GM12878 (cell line): ENCODE measurements around the gene NIP7. TPM values are rescaled to one million over a fixed set of nuclear protein-coding genes. Genes with fewer than 3 reads are reported as not detected.
A peak's percentile ranks its signal among the peaks of the same experiment; 100 is the strongest.

Experiments used
- ATF3 ChIP-seq: IDR thresholded peaks from 2 replicates; pipeline ENCODE4 v1.6.1; 2011; ENCODE audit warnings: low read depth, mild to moderate bottlenecking, low read length, moderate library complexity, borderline replicate concordance; ENCODE audit errors: extremely low read depth
- BCLAF1 ChIP-seq: fragments of 450-650 bp; IDR thresholded peaks from 2 replicates; pipeline ENCODE4 v1.6.1; 2017; ENCODE audit warnings: antibody characterized with exemption, mild to moderate bottlenecking, moderate library complexity
- BMI1 ChIP-seq: fragments of 450-650 bp; IDR thresholded peaks from 2 replicates; pipeline ENCODE4 v1.6.1; 2016; ENCODE audit warnings: mild to moderate bottlenecking, moderate library complexity, borderline replicate concordance
- CHD1 ChIP-seq: IDR thresholded peaks from 2 replicates; pipeline ENCODE4 v1.6.1; 2012; ENCODE audit warnings: low read depth, low read length, improper control_type of control experiment
- CTCF ChIP-seq, 3 experiments: IDR thresholded peaks in 2 of 3; conservative IDR thresholded peaks in 1 of 3; 2 replicates each; pipeline ENCODE4 v1.5.1; 2011; ENCODE audit warnings: low read depth in 3 of 3, low read length in 3 of 3, mild to moderate bottlenecking in 3 of 3, control low read depth in 2 of 3, moderate library complexity in 2 of 3, inconsistent platforms in 1 of 3, mixed read lengths in 1 of 3; ENCODE audit not compliant: control insufficient read depth in 2 of 3, insufficient read depth in 1 of 3; ENCODE audit errors: extremely low read depth in 1 of 3
- EGR1 ChIP-seq, 2 experiments: IDR thresholded peaks; 1 replicate in 1 of 2; 2 replicates in 1 of 2; pipeline ENCODE4 v1.6.1; 2011 to 2012; ENCODE audit warnings: low read depth in 2 of 2, low read length in 2 of 2, borderline replicate concordance in 1 of 2, mild to moderate bottlenecking in 1 of 2, moderate library complexity in 1 of 2
- EZH2 ChIP-seq: IDR thresholded peaks from 2 replicates; pipeline ENCODE4 v1.6.1; 2012; ENCODE audit warnings: low read depth, mild to moderate bottlenecking, control low read depth, inconsistent platforms, low read length, borderline replicate concordance; ENCODE audit not compliant: control insufficient read depth
- FOXK2 ChIP-seq: fragments of 450-650 bp; IDR thresholded peaks from 2 replicates; pipeline ENCODE4 v1.6.1; 2017; ENCODE audit warnings: mild to moderate bottlenecking, moderate library complexity
- FOXM1 ChIP-seq: IDR thresholded peaks from 2 replicates; pipeline ENCODE4 v1.6.1; 2012; ENCODE audit warnings: low read depth, mild to moderate bottlenecking, inconsistent platforms, low read length, moderate library complexity
- KAT2A ChIP-seq: conservative IDR thresholded peaks from 2 replicates; pipeline ENCODE4 v1.6.1; 2011; ENCODE audit warnings: low read depth, low read length; ENCODE audit not compliant: control insufficient read depth
- KDM1A ChIP-seq: fragments of 200-600 bp; sonication (generic); IDR thresholded peaks from 2 replicates; pipeline ENCODE4 v1.6.1; 2016; ENCODE audit warnings: borderline replicate concordance
- MXI1 ChIP-seq: fragments of 150-350 bp; IDR thresholded peaks from 2 replicates; pipeline ENCODE4 v1.6.1; 2011; ENCODE audit warnings: low read depth, mild to moderate bottlenecking, inconsistent platforms, low read length, improper control_type of control experiment
- NR2C2 ChIP-seq: IDR thresholded peaks from 2 replicates; pipeline ENCODE4 v1.6.1; 2011; ENCODE audit warnings: borderline replicate concordance, low read depth; ENCODE audit not compliant: control insufficient read depth, insufficient read length
- POU2F2 ChIP-seq: IDR thresholded peaks from 3 replicates; pipeline ENCODE4 v1.6.1; 2011; ENCODE audit warnings: low read depth, mild to moderate bottlenecking, low read length, borderline replicate concordance
- SIN3A ChIP-seq: IDR thresholded peaks from 2 replicates; pipeline ENCODE4 v1.6.1; 2012; ENCODE audit warnings: low read depth, low read length, improper control_type of control experiment
- SKIL ChIP-seq: fragments of 450-650 bp; IDR thresholded peaks from 2 replicates; pipeline ENCODE4 v1.6.1; 2017; ENCODE audit warnings: mild to moderate bottlenecking, low read depth, inconsistent platforms; ENCODE audit not compliant: poor library complexity, severe bottlenecking
- SMAD5 ChIP-seq: IDR thresholded peaks from 2 replicates; pipeline ENCODE4 v1.6.1; 2016; ENCODE audit warnings: antibody characterized with exemption, low read depth
- SMC3 ChIP-seq: IDR thresholded peaks from 2 replicates; pipeline ENCODE4 v1.6.1; 2011; ENCODE audit warnings: low read length, improper control_type of control experiment, borderline replicate concordance
- SP1 ChIP-seq: IDR thresholded peaks from one replicate; pipeline ENCODE4 v1.6.1; 2011; ENCODE audit warnings: low read depth, low read length
- TAF1 ChIP-seq: IDR thresholded peaks from 2 replicates; pipeline ENCODE4 v1.6.1; 2011; ENCODE audit warnings: mild to moderate bottlenecking, low read depth, low read length, borderline replicate concordance
- TBL1XR1 ChIP-seq: IDR thresholded peaks from 2 replicates; pipeline ENCODE4 v1.6.1; 2012; ENCODE audit warnings: low read depth, low read length, improper control_type of control experiment
- YY1 ChIP-seq: IDR thresholded peaks from 2 replicates; pipeline ENCODE4 v1.6.1; 2011; ENCODE audit warnings: low read depth, mild to moderate bottlenecking, low read length
- ZNF217 ChIP-seq: fragments of 450-650 bp; IDR thresholded peaks from 2 replicates; pipeline ENCODE4 v1.6.1; 2017; ENCODE audit warnings: antibody characterized with exemption, mild to moderate bottlenecking
- polyA plus RNA-seq, 11 experiments: library from polyadenylated mRNA; depleted of rRNA in 4 of 11; unstranded in 6 of 11; stranded (reverse) in 5 of 11; fragments of >200 nt; fragmentation: Nextera tagmentation in 4 of 11; fragmentation: Illumina TruSeq in 1 of 11; extraction: Ambion mirVana in 4 of 11; extraction: Trizol in 1 of 11; gene quantifications; 1 replicate in 1 of 11; 2 replicates in 10 of 11; pipeline versions ENCODE4 v1.2.1 to v1.2.3, GENCODE V29; 2011 to 2016; ENCODE audit warnings: inconsistent platforms in 2 of 11, missing spikeins in 2 of 11, low read depth in 1 of 11
- total RNA-seq, 4 experiments: library from RNA; depleted of rRNA in 3 of 4; stranded (reverse); fragments of >200 nt in 3 of 4; fragmentation: Illumina TruSeq in 1 of 4; extraction: Trizol in 1 of 4; gene quantifications; 2 replicates each; pipeline versions ENCODE4 v1.2.1 to v1.2.3, GENCODE V29; 2013 to 2021

NIP7 gene
- total and polyA plus RNA-seq, 10 of the 15 experiments (the other 5 are each of a cell fraction or from before 2014, with no cell fraction given) = 18.8 to 62.9 (median 56.7) TPM

GRCh38 chr16:69339289-69340094, at the start of gene NIP7, which contains the start of gene COG8 (continued):
- TF ChIP-seq YY1 (peak; percentile 98), BCLAF1 (no peak), TAF1 (peak; percentile 94), SP1 (peak; percentile 50), ZNF217 (no peak), MXI1 (peak; percentile 97), SMC3 (no peak), FOXM1 (no peak), NR2C2 (no peak), SIN3A (peak; percentile 91), KDM1A (no peak), KAT2A (no peak), CTCF (IDR thresholded peaks at IDR 0.05 in 2 of 3, conservative IDR thresholded peaks at IDR 0.05 in 1 of 3; ENCODE audit: control insufficient read depth in 2 of 3, extremely low read depth in 1 of 3, insufficient read depth in 1 of 3, low read depth in 3 of 3, low read length in 3 of 3) (peak; percentile 70 to 83 (median 80)), TBL1XR1 (no peak), POU2F2 (peak; percentile 66), EZH2 (no peak), ATF3 (no peak), SMAD5 (peak; percentile 87), FOXK2 (peak; percentile 86), BMI1 (no peak), EGR1 (IDR thresholded peaks at IDR 0.05; ENCODE audit: borderline replicate concordance in 1 of 2, low read depth in 2 of 2, low read length in 2 of 2) (peak in 1 of 2 experiments; percentile 71; a peak in 2 of 3 replicates), CHD1 (no peak), SKIL (peak; percentile 54)
